HUES6 (cell line): ENCODE measurements around the gene NIPA2.
"Not testable (repeated sequence)": the region's sequence is repeated elsewhere in the genome, so short reads cannot be mapped to it uniquely, and the experiment has no call there.

Experiments used
- H3K27ac ChIP-seq: 2 replicates; pipeline ENCODE4 v1.7.0; 2013; ENCODE audit warnings: low read depth, mild to moderate bottlenecking, low read length, inconsistent platforms
- H3K27me3 ChIP-seq: 2 replicates; pipeline ENCODE4 v1.6.1; 2013; ENCODE audit warnings: low read length; ENCODE audit not compliant: control insufficient read depth, insufficient read depth
- H3K36me3 ChIP-seq: 2 replicates; pipeline ENCODE4 v1.6.1; 2013; ENCODE audit warnings: low read length; ENCODE audit not compliant: control insufficient read depth, insufficient read depth
- H3K4me1 ChIP-seq: 2 replicates; pipeline ENCODE4 v1.6.1; 2013; ENCODE audit warnings: low read length; ENCODE audit not compliant: control insufficient read depth, insufficient read depth
- H3K4me3 ChIP-seq: 2 replicates; pipeline ENCODE4 v1.5.1; 2013; ENCODE audit warnings: low read depth, low read length
- H3K9ac ChIP-seq: one replicate; pipeline ENCODE4 v1.6.1; 2013; ENCODE audit warnings: mild to moderate bottlenecking, low read length
- H3K9me3 ChIP-seq: 2 replicates; pipeline ENCODE4 v1.6.1; 2013; ENCODE audit warnings: low read depth, low read length; ENCODE audit not compliant: control insufficient read depth, insufficient read depth

Gene NIPA2

GRCh38 chr15:22838292-22839042 is at the start of gene NIPA2:
NIPA2 (plus strand) TSS chr15:22838666; CDS start chr15:22851732, 13,066 bp downstream.
- no peaks in the 10 kb centered on the region for H3K27me3 ChIP-seq
- H3K9ac ChIP-seq: peak within 1 kb of the TSS; percentile 91
- peaks cover 8% of the 10 kb centered on the region; the same call in 1 of the 2 replicates for H3K36me3 ChIP-seq
- peak within 1 kb of the TSS; percentile 69 for H3K27ac ChIP-seq
- 0 out of 2 replicates have a peak, but pooled peaks cover 5% of the 10 kb centered on the region for H3K4me1 ChIP-seq
- H3K9me3 ChIP-seq: peaks cover 4% of the 10 kb centered on the region; the same call in 1 of the 2 replicates
- H3K4me3 ChIP-seq: peak within 1 kb of the TSS; percentile 81

GRCh38 chr15:22794063-22794462 is 44.4 kb upstream of the NIPA2 start:
- Histone ChIP-seq H3K27ac (no peak overlapping the region), H3K27me3 (no peaks in the 10 kb centered on the region), H3K9ac (no peak overlapping the region), H3K4me3 (no peak overlapping the region), H3K36me3 (peaks cover 10% of the 10 kb centered on the region; the same call in 1 of the 2 replicates), H3K4me1 (no peaks in the 10 kb centered on the region; the same call in 1 of the 2 replicates), H3K9me3 (peaks cover 18% of the 10 kb centered on the region; the same call in 1 of the 2 replicates)

- Histone ChIP-seq H3K27ac (no peak overlapping the region), H3K36me3 (peaks cover 4% of the 10 kb centered on the region; the same call in 1 of the 2 replicates), H3K9ac (no peak overlapping the region), H3K27me3 (no peaks in the 10 kb centered on the region), H3K4me3 (no peak overlapping the region), H3K9me3 (peaks cover 12% of the 10 kb centered on the region; the same call in 1 of the 2 replicates), H3K4me1 (no peaks in the 10 kb centered on the region; the same call in 1 of the 2 replicates)
These were observed 43.8 kb upstream of the NIPA2 start for GRCh38 chr15:22794621-22795167.

- H3K27ac ChIP-seq: no peak overlapping the region
- no peaks in the 10 kb centered on the region; the same call in 1 of the 2 replicates for H3K4me1 ChIP-seq
- peaks cover 4% of the 10 kb centered on the region; the same call in 1 of the 2 replicates for H3K36me3 ChIP-seq
- H3K9ac ChIP-seq: no peak overlapping the region
- no peaks in the 10 kb centered on the region for H3K27me3 ChIP-seq
- no peak overlapping the region for H3K4me3 ChIP-seq
- peaks cover 8% of the 10 kb centered on the region; the same call in 1 of the 2 replicates for H3K9me3 ChIP-seq
These were observed 43.0 kb upstream of the NIPA2 start for GRCh38 chr15:22795206-22796063.

GRCh38 chr15:22796079-22796478 is 42.4 kb upstream of the NIPA2 start:
- H3K36me3 ChIP-seq: peaks cover 4% of the 10 kb centered on the region; the same call in 1 of the 2 replicates
- H3K4me1 ChIP-seq: no peaks in the 10 kb centered on the region; the same call in 1 of the 2 replicates
- H3K9me3 ChIP-seq: peaks cover 8% of the 10 kb centered on the region; the same call in 1 of the 2 replicates
- no peak overlapping the region for H3K27ac ChIP-seq
- no peaks in the 10 kb centered on the region for H3K27me3 ChIP-seq
- H3K9ac ChIP-seq: no peak overlapping the region
- H3K4me3 ChIP-seq: no peak overlapping the region

- peaks cover 2% of the 10 kb centered on the region; the same call in 1 of the 2 replicates for H3K9me3 ChIP-seq
- H3K4me1 ChIP-seq: no peaks in the 10 kb centered on the region
- no peak overlapping the region for H3K9ac ChIP-seq
- no peaks in the 10 kb centered on the region for H3K27me3 ChIP-seq
- H3K27ac ChIP-seq: no peak overlapping the region
- H3K4me3 ChIP-seq: no peak overlapping the region
- H3K36me3 ChIP-seq: no peaks in the 10 kb centered on the region
These were observed 38.6 kb upstream of the NIPA2 start for GRCh38 chr15:22799902-22800301.

- H3K4me1 ChIP-seq: not testable (repeated sequence)
These were observed 35.5 kb upstream of the NIPA2 start for GRCh38 chr15:22803006-22803405.

GRCh38 chr15:22806156-22806555 is 32.3 kb upstream of the NIPA2 start:
- H3K36me3 ChIP-seq: no peaks in the 10 kb centered on the region
- H3K9ac ChIP-seq: no peak overlapping the region
- no peak overlapping the region for H3K27ac ChIP-seq
- H3K9me3 ChIP-seq: no peaks in the 10 kb centered on the region
- no peaks in the 10 kb centered on the region; the same call in 1 of the 2 replicates for H3K4me1 ChIP-seq
- H3K27me3 ChIP-seq: no peaks in the 10 kb centered on the region
- H3K4me3 ChIP-seq: no peak overlapping the region

More at GRCh38 chr15:22803006-22803405, 35.5 kb upstream of the NIPA2 start:
- not testable (repeated sequence) for H3K9me3 ChIP-seq, H3K9ac ChIP-seq, H3K27me3 ChIP-seq, H3K27ac ChIP-seq, H3K36me3 ChIP-seq, H3K4me3 ChIP-seq

- no peak overlapping the region for H3K9ac ChIP-seq
- no peak overlapping the region for H3K27ac ChIP-seq
- no peak overlapping the region for H3K4me3 ChIP-seq
- no peaks in the 10 kb centered on the region for H3K36me3 ChIP-seq
- no peaks in the 10 kb centered on the region for H3K27me3 ChIP-seq
- no peaks in the 10 kb centered on the region for H3K9me3 ChIP-seq
- H3K4me1 ChIP-seq: no peaks in the 10 kb centered on the region; the same call in 1 of the 2 replicates
These were observed 31.8 kb upstream of the NIPA2 start for GRCh38 chr15:22806664-22807063.

- not testable (repeated sequence) for H3K9ac ChIP-seq, H3K36me3 ChIP-seq, H3K4me3 ChIP-seq, H3K27ac ChIP-seq, H3K9me3 ChIP-seq, H3K4me1 ChIP-seq, H3K27me3 ChIP-seq
These were observed 30.6 kb upstream of the NIPA2 start for GRCh38 chr15:22807831-22808230.
